Osteoblast (primary cell): ENCODE results near the gene ASPHD2. TPM values are rescaled to one million over a fixed set of nuclear protein-coding genes. Genes with fewer than 3 reads are reported as not detected.

Source experiments
- DNase-seq: peaks from one replicate; pipeline ENCODE4 v3.0.0; 2011; ENCODE audit warnings: low spot score, mixed read lengths; ENCODE audit not compliant: insufficient read length; ENCODE audit errors: missing footprints
- H2AFZ ChIP-seq: 2 replicates; pipeline ENCODE4 v1.6.0; 2011; ENCODE audit warnings: mild to moderate bottlenecking, low read length
- H3K27ac ChIP-seq: 2 replicates; pipeline ENCODE4 v1.5.1; 2011; ENCODE audit warnings: mild to moderate bottlenecking, low read depth, low read length, moderate library complexity
- H3K27me3 ChIP-seq: 2 replicates; pipeline ENCODE4 v1.6.0; 2012; ENCODE audit warnings: mild to moderate bottlenecking, control low read depth, inconsistent platforms, low read length, moderate library complexity; ENCODE audit not compliant: insufficient read depth
- H3K36me3 ChIP-seq: 2 replicates; pipeline ENCODE4 v1.5.1; 2011; ENCODE audit warnings: mild to moderate bottlenecking, low read length, control low read depth, moderate library complexity; ENCODE audit not compliant: insufficient read depth
- H3K4me1 ChIP-seq: 2 replicates; pipeline ENCODE4 v1.5.1; 2011; ENCODE audit warnings: mild to moderate bottlenecking, low read length, control low read depth, moderate library complexity; ENCODE audit not compliant: insufficient read depth
- H3K4me2 ChIP-seq: 2 replicates; pipeline ENCODE4 v1.6.0; 2011; ENCODE audit warnings: mild to moderate bottlenecking, low read length; ENCODE audit not compliant: insufficient read depth
- H3K4me3 ChIP-seq: fragments of 200-600 bp; sonication (generic); 3 replicates; pipeline ENCODE4 v1.5.1; 2012; ENCODE audit warnings: mild to moderate bottlenecking, low read length, inconsistent platforms; ENCODE audit not compliant: insufficient read depth
- H3K79me2 ChIP-seq: 2 replicates; pipeline ENCODE4 v1.6.0; 2012; ENCODE audit warnings: mild to moderate bottlenecking, low read length, control low read depth, inconsistent platforms; ENCODE audit not compliant: insufficient read depth
- H3K9me3 ChIP-seq: 2 replicates; pipeline ENCODE4 v1.5.1; 2011; ENCODE audit warnings: low read depth, low read length, control low read depth
- H4K20me1 ChIP-seq: 2 replicates; pipeline ENCODE4 v1.6.0; 2012; ENCODE audit warnings: mild to moderate bottlenecking, low read length, control low read depth; ENCODE audit not compliant: insufficient read depth
- CTCF ChIP-seq: IDR thresholded peaks from 2 replicates; pipeline ENCODE4 v1.5.1; 2011; ENCODE audit warnings: mild to moderate bottlenecking, low read depth, low read length, moderate library complexity; ENCODE audit errors: extremely low read depth
- total RNA-seq: library from RNA; depleted of rRNA; stranded (reverse); fragments of >200 nt; gene quantifications from 2 replicates; pipeline ENCODE4 v1.2.3, GENCODE V29; 2012

The ASPHD2 gene
- 3.2 and 6.2 TPM in 2 replicates for total RNA-seq

- Histone ChIP-seq H3K36me3 (no peaks in the 10 kb centered on the region), H3K4me2 (peak within 1 kb of the TSS; percentile 98), H3K9me3 (no peaks in the 10 kb centered on the region), H3K27me3 (peaks cover 22% of the 10 kb centered on the region), H2AFZ (peak within 1 kb of the TSS; percentile 99), H3K79me2 (no peaks in the 10 kb centered on the region), H4K20me1 (peaks cover 2% of the 10 kb centered on the region), H3K27ac (peak within 1 kb of the TSS; percentile 53), H3K4me3 (peak within 1 kb of the TSS; percentile 91), H3K4me1 (peaks cover 5% of the 10 kb centered on the region)
- DNase-seq, result peak; percentile 97
- TF ChIP-seq CTCF, result no peak
Measured at GRCh38 chr22:26428515-26429457, at the start of gene ASPHD2. ASPHD2 (plus strand) TSS chr22:26429260; CDS start chr22:26433616, 4,356 bp downstream.

GRCh38 chr22:26380072-26380830, 48.8 kb upstream of the ASPHD2 start:
- Histone ChIP-seq H3K27ac (no peak overlapping the region), H3K27me3 (peaks cover 56% of the 10 kb centered on the region), H3K4me1 (no peaks in the 10 kb centered on the region), H3K4me2 (no peak overlapping the region), H3K4me3 (no peak overlapping the region), H4K20me1 (no peaks in the 10 kb centered on the region), H2AFZ (no peak overlapping the region), H3K9me3 (no peaks in the 10 kb centered on the region), H3K36me3 (no peaks in the 10 kb centered on the region), H3K79me2 (no peaks in the 10 kb centered on the region)
- no peak for DNase-seq
- TF ChIP-seq CTCF, result no peak

- Histone ChIP-seq H3K27me3 (peaks cover 45% of the 10 kb centered on the region), H2AFZ (no peak overlapping the region)
- DNase-seq, result no peak
Measured at GRCh38 chr22:26382782-26383181, 46.3 kb upstream of the ASPHD2 start.

More at GRCh38 chr22:26382782-26383181, 46.3 kb upstream of the ASPHD2 start:
- Histone ChIP-seq H3K36me3 (no peaks in the 10 kb centered on the region), H4K20me1 (no peaks in the 10 kb centered on the region), H3K79me2 (no peaks in the 10 kb centered on the region), H3K4me2 (no peak overlapping the region), H3K4me1 (no peaks in the 10 kb centered on the region), H3K9me3 (no peaks in the 10 kb centered on the region), H3K4me3 (no peak overlapping the region), H3K27ac (no peak overlapping the region)
- no peak for TF ChIP-seq CTCF
